LNCAP (cell line): ENCODE results near the gene KCND3.

Experiments
- CTCF ChIP-seq: fragments of 450-650 bp; IDR thresholded peaks from 2 replicates; pipeline ENCODE4 v1.5.1; 2017; ENCODE audit warnings: mild to moderate bottlenecking

Gene KCND3

GRCh38 chr1:111989531-111990025 lies at the start of gene KCND3:
Gene KCND3 (minus strand): TSS chr1:111989668.
- TF ChIP-seq CTCF: no peak

- no peak for TF ChIP-seq CTCF
Measured at GRCh38 chr1:112034277-112034676, 44.8 kb upstream of the KCND3 start.

- TF ChIP-seq CTCF: no peak
Measured at GRCh38 chr1:112033439-112034120, 44.1 kb upstream of the KCND3 start.

GRCh38 chr1:112030157-112030556 lies 40.7 kb upstream of the KCND3 start:
- TF ChIP-seq CTCF: no peak

- TF ChIP-seq CTCF: no peak
Measured at GRCh38 chr1:112027696-112028095, 38.2 kb upstream of the KCND3 start.

GRCh38 chr1:112026501-112026900 lies 37.0 kb upstream of the KCND3 start:
- TF ChIP-seq CTCF: no peak

- TF ChIP-seq CTCF: no peak
Measured at GRCh38 chr1:112026016-112026415, 36.5 kb upstream of the KCND3 start.

GRCh38 chr1:112021263-112021662 lies 31.8 kb upstream of the KCND3 start:
- TF ChIP-seq CTCF: no peak
